ENCODE measurements around the gene ADORA2B.
"Not testable (repeated sequence)": the region's sequence is repeated elsewhere in the genome, so short reads cannot be mapped to it uniquely, and the experiment has no call there.

The ADORA2B gene

GRCh38 chr17:15955793-15956541, 11.0 kb downstream of the ADORA2B start:
- no peak for DNase-seq

DNA sequence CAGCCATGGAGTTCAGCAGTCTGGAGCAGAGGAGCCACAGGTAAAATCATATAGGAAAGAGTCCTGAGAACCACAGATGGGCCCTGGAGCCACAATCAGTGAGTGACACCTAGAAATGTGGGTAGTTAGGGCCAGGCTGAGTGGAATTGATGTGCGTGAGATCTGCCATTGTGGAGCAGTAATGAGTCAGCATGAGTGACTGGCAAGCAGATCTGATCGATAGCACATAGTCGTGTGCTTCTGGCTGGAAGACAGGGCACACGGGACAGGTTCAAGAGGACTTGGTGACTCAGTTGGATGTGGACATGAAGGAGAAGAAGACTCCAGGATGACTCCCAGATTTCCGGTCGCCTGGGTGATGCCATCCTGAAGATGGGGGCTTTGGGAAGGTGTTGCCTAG, 12.3 kb downstream of the ADORA2B start:
- DNase-seq: no peak

DNA sequence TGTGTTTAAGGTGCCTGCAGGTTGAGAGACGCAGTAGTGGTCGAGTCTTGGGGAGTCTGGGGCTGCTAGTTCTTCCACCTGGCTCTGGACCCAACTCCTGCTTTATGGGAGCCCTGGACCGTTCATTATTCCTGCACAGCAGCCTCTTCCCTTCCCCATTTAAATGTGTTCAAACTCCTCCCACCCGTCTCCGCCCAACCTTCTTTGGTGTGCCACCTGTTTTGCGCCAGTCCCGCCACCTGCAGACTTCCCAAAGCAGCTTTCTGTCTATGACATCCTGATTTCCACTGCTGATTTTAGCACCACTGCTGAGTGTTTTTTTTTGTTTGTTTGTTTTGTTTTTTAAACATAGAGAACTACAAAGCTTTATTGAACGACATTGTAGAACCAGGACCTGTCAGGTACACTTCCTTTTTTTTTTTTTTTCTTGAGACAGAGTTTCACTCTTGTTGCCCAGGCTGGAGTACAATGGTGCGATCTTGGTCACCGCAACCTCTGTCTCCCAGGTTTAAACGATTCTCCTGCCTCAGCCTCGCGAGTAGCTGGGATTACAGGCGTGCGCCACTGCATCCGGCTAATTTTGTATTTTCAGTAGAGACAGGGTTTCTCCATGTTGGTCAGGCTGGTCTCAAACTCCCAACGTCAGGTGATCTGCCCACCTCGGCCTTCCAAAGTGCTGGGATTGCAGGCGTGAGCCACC, 12.8 kb downstream of the ADORA2B start:
- DNase-seq: no peak

DNA sequence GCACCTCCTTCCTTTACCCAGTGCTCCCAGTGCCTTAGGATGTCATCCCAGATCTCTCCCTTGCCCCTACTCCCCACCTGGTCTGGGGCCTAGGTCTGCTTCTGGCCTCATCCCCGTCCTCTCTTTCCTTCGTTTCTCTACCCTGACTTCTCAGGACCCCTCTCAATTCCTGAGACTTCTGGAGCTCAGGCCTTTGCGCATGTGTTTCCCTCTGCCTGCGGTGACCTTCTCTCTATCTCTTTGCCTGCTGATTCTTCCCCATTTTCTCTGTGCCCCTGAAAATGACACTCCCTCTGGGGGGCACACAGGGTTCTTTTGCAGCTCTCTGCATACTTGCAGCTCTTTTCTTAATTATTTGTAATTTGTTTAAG, 13.5 kb downstream of the ADORA2B start:
- no peak for DNase-seq

DNA sequence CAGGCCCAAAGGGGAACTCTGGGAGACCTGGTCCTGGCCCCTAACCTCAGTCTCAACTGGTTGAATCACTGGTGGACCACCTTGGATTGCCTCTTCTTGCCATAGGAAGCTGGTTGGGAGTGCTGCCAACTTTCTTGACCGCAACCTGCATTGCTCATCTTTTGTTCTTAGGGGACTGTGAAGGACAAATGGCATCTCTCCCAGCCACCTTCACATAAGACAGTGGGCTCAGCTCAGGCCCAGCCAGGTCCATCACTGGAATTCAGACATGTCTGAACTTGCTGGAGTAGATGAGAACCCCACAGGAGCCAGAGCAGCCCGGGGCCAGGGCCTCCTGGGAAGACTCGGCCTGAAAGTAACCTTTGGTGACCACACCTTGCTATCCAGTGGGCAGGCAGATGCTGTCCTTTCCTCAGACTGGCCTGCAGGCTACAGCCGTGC, 18.8 kb downstream of the ADORA2B start:
- no peak for DNase-seq

GRCh38 chr17:15965528-15965927, 20.6 kb downstream of the ADORA2B start:
- no peak for DNase-seq

- peak; percentile 21 for DNase-seq
These were observed 21.4 kb downstream of the ADORA2B start for GRCh38 chr17:15966183-15966878.

DNA sequence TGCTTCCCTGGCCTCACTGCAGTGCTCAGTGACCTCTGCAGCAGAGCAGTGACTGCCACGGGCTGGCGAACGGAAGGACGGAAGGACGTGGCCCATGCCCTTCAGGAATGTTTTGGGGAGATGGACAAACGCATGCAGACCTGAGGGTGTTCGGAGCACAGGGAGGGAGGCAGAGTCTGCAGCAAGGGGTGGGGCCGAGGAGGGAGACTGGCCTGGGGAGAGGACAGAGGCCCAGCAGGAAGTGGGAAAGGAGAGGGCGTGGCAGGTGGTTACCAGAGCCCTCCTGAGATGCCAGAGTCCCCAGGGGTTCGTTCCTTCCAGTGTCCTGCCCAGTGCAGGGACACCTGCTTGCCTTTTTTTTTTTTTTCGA, 21.9 kb downstream of the ADORA2B start:
- DNase-seq: no peak

DNA sequence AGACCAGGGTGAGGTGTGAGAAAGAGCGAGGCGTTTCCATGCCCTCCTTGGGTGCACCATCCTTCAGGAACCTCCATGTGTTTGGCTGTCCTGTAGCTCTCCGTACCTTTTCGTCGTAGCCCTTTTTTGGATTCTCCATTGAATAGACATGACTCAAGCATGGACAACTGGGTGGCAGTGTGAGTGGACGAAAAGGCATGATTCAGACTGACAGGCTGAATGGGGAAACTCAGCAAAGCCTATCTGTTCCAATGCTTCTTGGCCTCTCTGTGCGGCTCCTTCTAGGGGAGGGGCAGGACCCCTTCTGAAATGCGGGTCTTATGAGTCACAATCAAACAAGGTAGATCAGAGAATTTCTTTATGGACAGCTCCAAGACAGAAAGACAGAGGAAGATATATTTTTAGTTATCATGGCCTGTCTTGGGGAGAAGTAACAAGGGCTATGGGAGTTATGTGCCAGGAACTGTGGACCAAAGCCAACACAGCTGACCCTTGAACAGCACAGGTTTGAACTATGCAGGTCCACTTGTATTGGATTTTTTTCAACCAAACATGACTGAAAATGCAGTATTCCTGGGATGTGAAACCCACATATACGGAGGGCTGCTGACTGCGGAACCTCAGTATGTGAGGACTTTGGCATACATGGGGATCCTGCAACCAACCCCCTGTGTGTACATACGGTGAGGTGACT, 22.9 kb downstream of the ADORA2B start:
- DNase-seq: no peak

DNA sequence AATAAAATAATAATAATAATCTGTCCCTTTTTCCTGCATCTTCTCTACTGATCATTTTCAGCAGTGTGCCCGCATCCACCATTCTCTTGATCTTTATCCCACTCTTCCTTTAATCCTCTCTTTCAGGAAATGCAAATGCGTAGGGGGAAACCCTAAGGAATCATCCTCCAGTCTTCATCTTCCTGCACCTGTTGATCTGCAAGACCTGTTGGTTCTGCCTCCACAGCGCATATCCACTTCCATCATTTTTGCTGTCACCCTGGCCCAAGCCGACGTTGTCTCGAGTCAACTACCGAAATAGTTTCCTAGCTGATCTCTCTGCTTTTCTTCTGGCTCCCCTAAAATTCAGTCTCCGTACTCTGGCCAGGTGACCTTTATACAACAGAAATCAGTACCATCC, 24.5 kb downstream of the ADORA2B start:
- DNase-seq: no peak

DNA sequence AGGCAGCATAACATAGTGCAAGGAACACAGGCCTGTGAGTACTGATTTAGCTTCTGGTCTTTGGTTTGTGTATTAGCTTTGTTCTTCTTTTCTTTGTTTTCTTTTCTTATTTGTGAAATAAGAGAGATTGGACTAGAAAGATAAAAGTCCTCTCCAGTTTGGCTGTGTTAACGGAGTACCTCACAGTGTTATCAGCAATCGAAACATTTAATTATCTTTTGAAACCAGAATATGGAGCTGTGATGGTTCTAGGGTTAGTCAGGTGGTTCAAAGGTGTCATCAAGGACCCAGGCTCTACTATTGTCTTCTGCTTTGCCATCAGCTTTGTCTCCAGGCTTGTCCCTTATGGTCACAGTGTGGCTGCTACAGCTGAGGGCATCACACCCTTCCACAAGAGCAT, 25.6 kb downstream of the ADORA2B start:
- DNase-seq: no peak

DNA sequence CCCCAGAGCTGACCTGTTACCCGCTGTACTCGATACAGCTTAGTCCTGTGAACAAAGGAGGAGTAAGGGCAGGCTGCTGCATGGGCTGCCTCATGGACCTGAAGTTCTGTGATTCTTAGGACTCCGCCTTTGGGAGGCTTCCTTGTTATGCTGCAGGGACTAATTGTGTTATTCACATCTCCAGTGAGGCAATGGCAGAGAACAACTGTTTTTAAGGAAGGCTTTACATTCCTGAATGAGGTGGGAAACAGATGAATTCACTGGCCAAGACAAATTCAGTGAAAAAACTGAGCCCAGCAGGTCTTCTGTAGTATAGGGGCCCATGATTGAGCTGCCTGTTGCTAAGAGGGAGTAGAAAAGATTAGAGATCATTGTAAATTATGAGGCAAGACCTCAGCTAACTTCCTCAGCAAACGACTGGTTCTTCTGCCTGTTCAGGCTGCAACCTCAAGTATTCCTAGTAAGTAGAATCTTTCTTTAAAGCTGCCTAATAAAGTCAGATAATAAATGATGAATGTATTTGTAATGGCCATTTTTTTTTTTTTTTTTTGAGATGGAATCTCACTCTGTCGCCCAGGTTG, 26.3 kb downstream of the ADORA2B start:
- no peak for DNase-seq

DNA sequence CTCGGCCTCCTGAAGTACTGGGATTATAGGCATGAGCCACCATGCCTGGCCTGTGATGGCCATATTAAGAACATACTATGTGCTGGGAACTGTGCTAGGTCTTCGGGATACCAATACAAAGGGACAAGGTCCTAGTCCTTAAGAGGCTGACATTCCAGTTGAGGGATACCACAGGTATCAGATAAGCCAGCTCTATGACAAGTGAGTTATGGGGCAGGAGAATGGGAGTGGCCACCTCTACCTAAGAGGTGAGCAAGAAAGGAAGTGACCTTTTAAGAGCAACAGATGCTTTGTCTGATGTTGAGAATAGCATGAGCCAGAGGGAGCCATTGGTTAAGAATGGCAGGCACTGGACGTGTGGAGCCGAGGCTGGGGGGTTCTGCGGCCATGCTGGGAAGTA, 27.0 kb downstream of the ADORA2B start:
- DNase-seq: no peak

DNA sequence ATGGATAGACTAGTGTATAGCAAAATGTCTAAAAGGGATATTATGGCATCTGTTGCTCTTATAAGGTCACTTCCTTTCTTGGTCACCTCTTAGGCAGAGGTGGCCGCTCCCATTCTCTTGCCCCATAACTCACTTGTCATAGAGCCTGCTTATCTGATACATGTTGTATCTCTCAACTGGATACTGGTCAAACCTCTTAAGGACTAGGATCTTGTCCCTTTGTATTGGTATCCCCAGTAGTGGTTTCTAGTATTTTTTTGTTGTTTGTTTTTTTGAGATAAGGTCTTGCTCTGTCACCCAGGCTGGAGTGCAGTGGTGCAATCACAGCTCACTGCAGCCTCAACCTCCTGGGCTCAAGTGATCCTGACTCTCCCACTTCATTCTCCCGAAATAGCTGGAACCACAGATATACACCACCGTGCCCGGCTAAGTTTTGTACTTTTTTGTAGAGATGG, 27.6 kb downstream of the ADORA2B start:
- no peak for DNase-seq

DNA sequence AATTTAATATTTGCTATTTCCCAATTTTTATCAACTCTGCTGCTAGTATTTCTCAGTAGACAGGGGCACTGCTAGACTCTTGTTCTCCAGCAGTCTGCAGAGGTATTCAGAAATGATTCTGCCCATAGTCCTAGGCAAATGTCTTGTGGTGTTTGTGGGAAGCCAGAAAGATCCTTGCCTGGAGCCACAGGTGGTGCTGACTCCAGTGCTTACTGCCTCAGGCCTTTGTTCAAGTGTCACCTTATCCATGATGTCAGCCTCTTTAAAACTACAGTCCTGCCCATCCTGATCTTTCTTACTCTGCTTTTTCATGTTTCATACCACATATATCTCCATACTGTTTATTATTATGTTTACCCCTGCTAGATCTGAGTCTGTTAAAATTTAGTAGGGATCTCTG, 28.1 kb downstream of the ADORA2B start:
- DNase-seq: no peak

DNA sequence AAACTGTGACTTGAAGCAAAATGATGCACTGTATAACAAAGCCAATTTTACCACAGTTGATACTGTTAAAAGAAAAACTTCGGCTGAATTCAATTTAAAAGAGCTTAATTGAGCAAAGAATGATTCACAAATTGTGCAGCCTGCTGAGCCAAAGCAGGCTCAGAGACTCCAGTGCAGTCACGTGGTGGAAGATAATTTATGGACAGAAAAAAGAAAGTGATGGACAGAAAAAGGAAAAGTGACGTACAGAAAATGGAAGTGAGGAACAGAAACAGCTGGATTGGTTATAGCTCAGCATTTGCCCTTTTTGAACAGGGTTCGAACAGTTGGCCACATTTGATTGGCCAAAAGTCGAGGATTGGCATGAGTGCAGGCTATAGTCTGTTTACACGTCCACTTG, 28.9 kb downstream of the ADORA2B start:
- no peak for DNase-seq

GRCh38 chr17:15977894-15978293, 33.0 kb downstream of the ADORA2B start:
- DNase-seq: no peak

DNA sequence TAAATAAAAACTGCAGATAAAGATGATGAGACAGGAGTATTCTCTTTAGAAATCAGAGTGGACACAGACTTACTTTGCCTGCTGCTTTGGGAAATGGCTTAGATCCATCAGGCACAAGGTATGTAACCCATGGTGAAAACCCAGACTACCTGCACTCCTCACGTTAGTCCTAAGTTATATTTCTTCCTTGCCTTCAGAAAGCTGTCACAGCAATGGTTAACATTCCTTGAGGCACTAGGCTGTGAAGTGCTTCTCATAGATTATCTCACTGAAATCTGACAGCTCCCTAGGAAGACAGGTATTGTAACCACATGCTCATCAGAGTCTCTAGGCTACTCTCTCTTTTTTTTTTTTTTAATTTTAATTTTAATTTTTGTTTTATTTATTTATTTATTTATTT, 33.7 kb downstream of the ADORA2B start:
- no peak for DNase-seq

- DNase-seq: not testable (repeated sequence)
These were observed 34.1 kb downstream of the ADORA2B start for GRCh38 chr17:15979013-15979412.

- no peak for DNase-seq
These were observed 36.3 kb downstream of the ADORA2B start for GRCh38 chr17:15981208-15981607.

GRCh38 chr17:15981646-15982580, 37.0 kb downstream of the ADORA2B start:
- no peak for DNase-seq

- no peak for DNase-seq
These were observed 51.4 kb downstream of the ADORA2B start for GRCh38 chr17:15996322-15996721.
